Pancreas (tissue), 10 donors: Measurements from ENCODE around the gene PCDHGB4. TPM values are rescaled to one million over a fixed set of nuclear protein-coding genes. Genes with fewer than 3 reads are reported as not detected.
A peak's percentile ranks its signal among the peaks of the same experiment; 100 is the strongest.
"Not testable (repeated sequence)": the region's sequence is repeated elsewhere in the genome, so short reads cannot be mapped to it uniquely, and the experiment has no call there.

Experiments
- ATAC-seq, 4 donors: fragments of 200-7000 bp; cut with Tn5 transposase; one replicate each; pipeline versions ENCODE4 v1.8.0 to v1.9.1; 2020; ENCODE audit warnings: mild to moderate bottlenecking in 4 of 4, moderate library complexity in 4 of 4
- DNase-seq, 6 donors: peaks; one replicate each; pipeline ENCODE4 v3.0.0-alpha.2; 2020
- FAIRE-seq: peaks from 2 replicates; lab custom pipeline; 2012; peaks lifted over from hg19 to GRCh38; lab: Jason Lieb, UNC
- H3K27ac ChIP-seq, 4 donors: fragments of 200-600 bp; sonication (generic); 1 replicate in 3 of 4; 2 replicates in 1 of 4; pipeline versions ENCODE4 v1.5.0 to v1.8.0; 2020
- H3K27me3 ChIP-seq, 4 donors: fragments of 200-600 bp; one replicate each; pipeline ENCODE4 v1.8.0; 2021
- H3K36me3 ChIP-seq, 3 donors: fragments of 200-600 bp; sonication (generic) in 1 of 3; one replicate each; pipeline versions ENCODE4 v1.5.0 to v1.8.0; 2020 to 2021
- H3K4me1 ChIP-seq, 3 donors: fragments of 200-600 bp; one replicate each; pipeline ENCODE4 v1.8.0; 2021
- H3K4me3 ChIP-seq, 4 donors: fragments of 200-600 bp; sonication (generic) in 2 of 4; one replicate each; pipeline versions ENCODE4 v1.5.0 to v1.8.0; 2020 to 2021
- H3K9me3 ChIP-seq, 4 donors: fragments of 200-600 bp; one replicate each; pipeline ENCODE4 v1.8.0; 2021
- WGBS, 2 donors: extraction: QIAGEN DNeasy Blood & Tissue Kit; methylation state at CpG; one replicate each; pipeline ENCODE4 v1.1.7; 2013; 5-methylcytosine and 5-hydroxymethylcytosine counted together
- intact Hi-C, 3 donors: fragments of 100-400 bp; cut with DNase I; formaldehyde crosslinking; loops; one replicate each; pipeline versions ENCODE4 v1.11.1 to v1.14.2; 2022
- polyA plus RNA-seq, 2 donors: library from polyadenylated mRNA; stranded (reverse); fragments of 200-250 nt; gene quantifications; one replicate each; pipeline ENCODE4 v1.2.3, GENCODE V29; 2013
- total RNA-seq, 6 donors: library from RNA; stranded (reverse); fragmentation: NEBNext Ultra II Directional in 4 of 6; extraction: Animal tissue kit (Norgen Biotek cat#: 25700) in 4 of 6; gene quantifications; one replicate each; pipeline versions ENCODE4 v1.2.1 to v1.2.4, GENCODE V29; 2021 to 2023
- TF ChIP-seq, protein P1 (sequence below), 4 donors: fragments of 200-600 bp; sonication (generic) in 3 of 4; IDR thresholded peaks; one replicate each; pipeline versions ENCODE4 v1.5.0 to v1.8.0; 2021; ENCODE audit warnings: antibody characterized with exemption in 4 of 4
- donor health status: healthy with polysubstance abuse.
- donor health status: DM: no; HTN: no; CAD: no; lungs with moderate emphysema.
- donor health status: DM: no; HTN: no; CAD: no.
- donor health status: control.
- donor health status: control.
- donor health status: Bipolar disorder and iron deficiency.
- donor health status: DM: yes; HTN: yes; CAD: no.
- donor health status: DM: no; HTN: no; CAD: no.
- donor health status: DM: no; HTN: no; CAD: no.
- donor health status: DM: yes; HTN: yes; CAD: no.

PCDHGB4 gene
- total and polyA plus RNA-seq, 8 donors: 0.56 to 3.1 (median 1.8) TPM

GRCh38 chr5:141343953-141344463 lies 43.5 kb upstream of the PCDHGB4 start:
- WGBS, 2 donors: 17 to 24% methylated on average over 31 of the region's 31 CpGs

DNA sequence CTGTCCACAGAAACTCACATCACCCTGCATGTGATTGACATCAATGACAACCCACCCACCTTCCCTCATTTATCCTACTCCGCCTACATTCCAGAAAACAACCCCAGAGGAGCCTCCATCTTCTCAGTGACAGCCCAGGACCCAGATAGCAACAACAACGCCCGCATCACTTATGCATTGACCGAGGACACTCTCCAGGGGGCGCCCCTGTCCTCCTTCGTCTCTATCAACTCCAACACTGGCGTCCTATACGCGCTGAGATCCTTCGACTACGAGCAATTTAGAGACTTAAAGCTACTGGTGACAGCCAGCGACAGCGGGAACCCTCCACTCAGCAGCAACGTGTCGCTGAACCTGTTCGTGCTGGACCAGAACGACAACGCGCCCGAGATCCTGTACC lies 42.2 kb upstream of the PCDHGB4 start:
- DNase-seq (no peak), ATAC-seq (no peak), FAIRE-seq (no peak)
- Histone ChIP-seq H3K27me3 (peaks cover 0 to 5% (median 3%) of the 10 kb centered on the region in 4 donors), H3K27ac (no peak overlapping the region), H3K4me3 (no peak overlapping the region), H3K4me1 (no peaks in the 10 kb centered on the region), H3K36me3 (no peaks in the 10 kb centered on the region), H3K9me3 (peaks cover 0 to 3% (median 1%) of the 10 kb centered on the region in 4 donors)
- WGBS, 2 donors: 26% methylated on average over 20 of the region's 20 CpGs
- TF ChIP-seq, protein P1, sequence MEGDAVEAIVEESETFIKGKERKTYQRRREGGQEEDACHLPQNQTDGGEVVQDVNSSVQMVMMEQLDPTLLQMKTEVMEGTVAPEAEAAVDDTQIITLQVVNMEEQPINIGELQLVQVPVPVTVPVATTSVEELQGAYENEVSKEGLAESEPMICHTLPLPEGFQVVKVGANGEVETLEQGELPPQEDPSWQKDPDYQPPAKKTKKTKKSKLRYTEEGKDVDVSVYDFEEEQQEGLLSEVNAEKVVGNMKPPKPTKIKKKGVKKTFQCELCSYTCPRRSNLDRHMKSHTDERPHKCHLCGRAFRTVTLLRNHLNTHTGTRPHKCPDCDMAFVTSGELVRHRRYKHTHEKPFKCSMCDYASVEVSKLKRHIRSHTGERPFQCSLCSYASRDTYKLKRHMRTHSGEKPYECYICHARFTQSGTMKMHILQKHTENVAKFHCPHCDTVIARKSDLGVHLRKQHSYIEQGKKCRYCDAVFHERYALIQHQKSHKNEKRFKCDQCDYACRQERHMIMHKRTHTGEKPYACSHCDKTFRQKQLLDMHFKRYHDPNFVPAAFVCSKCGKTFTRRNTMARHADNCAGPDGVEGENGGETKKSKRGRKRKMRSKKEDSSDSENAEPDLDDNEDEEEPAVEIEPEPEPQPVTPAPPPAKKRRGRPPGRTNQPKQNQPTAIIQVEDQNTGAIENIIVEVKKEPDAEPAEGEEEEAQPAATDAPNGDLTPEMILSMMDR (IDR thresholded peaks at IDR 0.05): no peak
- intact Hi-C loops: no loop called here

More at GRCh38 chr5:141343953-141344463, 43.5 kb upstream of the PCDHGB4 start:
- TF ChIP-seq, protein P1 (IDR thresholded peaks at IDR 0.05): no peak
- FAIRE-seq: no peak
- Histone ChIP-seq H3K27ac (no peak overlapping the region), H3K27me3 (peaks cover 0 to 10% (median 3%) of the 10 kb centered on the region in 4 donors), H3K36me3 (no peaks in the 10 kb centered on the region), H3K9me3 (peaks cover 0 to 6% (median 1%) of the 10 kb centered on the region in 4 donors), H3K4me3 (peak overlapping the region in 2 of 4 donors; percentile 11 to 17), H3K4me1 (no peaks in the 10 kb centered on the region)
- no peak for DNase-seq
- ATAC-seq: peak in 1 of 4 donors; percentile 44
- intact Hi-C loops: no loop called here

GRCh38 chr5:141346017-141346416 lies 41.5 kb upstream of the PCDHGB4 start:
- intact Hi-C loops: not testable (repeated sequence)

GRCh38 chr5:141349917-141350619 lies 37.4 kb upstream of the PCDHGB4 start, which contains the start of gene PCDHGB1:
Gene PCDHGB1 (plus strand): TSS chr5:141350099. CDS start chr5:141350261, 162 bp downstream.
- peak within 1 kb of the TSS in 1 of 4 donors; percentile 22 for H3K4me3 ChIP-seq
- intact Hi-C loops: no loop called here
- TF ChIP-seq, protein P1 (IDR thresholded peaks at IDR 0.05): peak in 2 of 4 donors; percentile 14 to 17
- 22 to 24% methylated on average over 29 of the region's 29 CpGs for WGBS, 2 donors
- H3K27ac ChIP-seq: no peak within 1 kb of the TSS
- FAIRE-seq (no peak), DNase-seq (peak in 1 of 6 donors; percentile 36), ATAC-seq (peak; percentile 46 to 91 (median 74))
- H3K9me3 ChIP-seq: peaks cover 0 to 10% (median 4%) of the 10 kb centered on the region in 4 donors
- no peaks in the 10 kb centered on the region for H3K36me3 ChIP-seq
- H3K4me1 ChIP-seq: no peaks in the 10 kb centered on the region
- peaks cover 0 to 5% (median 0%) of the 10 kb centered on the region in 4 donors for H3K27me3 ChIP-seq

More at GRCh38 chr5:141346017-141346416, 41.5 kb upstream of the PCDHGB4 start:
- not testable (repeated sequence) for H3K27me3 ChIP-seq, FAIRE-seq, H3K4me1 ChIP-seq, DNase-seq, H3K27ac ChIP-seq, ATAC-seq, H3K36me3 ChIP-seq, H3K9me3 ChIP-seq, H3K4me3 ChIP-seq
- WGBS, 2 donors: 40 to 46% methylated on average over 20 to 27 of the region's 35 CpGs

DNA sequence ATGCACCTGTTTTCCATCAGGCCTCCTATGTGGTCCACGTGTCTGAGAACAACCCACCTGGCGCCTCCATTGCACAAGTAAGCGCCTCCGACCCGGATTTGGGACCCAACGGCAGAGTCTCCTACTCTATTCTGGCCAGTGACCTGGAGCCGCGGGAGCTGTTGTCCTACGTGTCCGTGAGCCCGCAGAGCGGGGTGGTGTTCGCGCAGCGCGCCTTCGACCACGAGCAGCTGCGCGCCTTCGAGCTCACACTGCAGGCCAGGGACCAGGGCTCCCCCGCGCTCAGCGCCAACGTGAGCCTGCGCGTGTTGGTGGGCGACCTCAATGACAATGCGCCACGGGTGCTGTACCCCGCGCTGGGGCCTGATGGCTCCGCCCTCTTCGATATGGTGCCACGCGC lies 35.9 kb upstream of the PCDHGB4 start:
- TF ChIP-seq, protein P1 (IDR thresholded peaks at IDR 0.05): no peak
- Histone ChIP-seq H3K4me1 (no peaks in the 10 kb centered on the region), H3K9me3 (peaks cover 0 to 10% (median 4%) of the 10 kb centered on the region in 4 donors), H3K36me3 (no peaks in the 10 kb centered on the region), H3K27ac (no peak overlapping the region), H3K4me3 (no peak overlapping the region), H3K27me3 (peaks cover 0 to 5% (median 0%) of the 10 kb centered on the region in 4 donors)
- intact Hi-C loops: no loop called here
- FAIRE-seq (no peak), ATAC-seq (no peak), DNase-seq (no peak)
- WGBS, 2 donors: 28 to 31% methylated on average over 30 to 35 of the region's 36 CpGs
